Gastroesophageal sphincter (tissue), 4 donors: ENCODE measurements around the gene ACSF2. TPM values are rescaled to one million over a fixed set of nuclear protein-coding genes. Genes with fewer than 3 reads are reported as not detected.

ENCODE experiments used
- ATAC-seq: fragments of 150-250 bp; one replicate; pipeline ENCODE4 v1.9.1; 2016; ENCODE audit warnings: mild to moderate bottlenecking, moderate library complexity
- H3K27ac ChIP-seq, 4 donors: fragments of 200-600 bp; sonication (generic) in 3 of 4; 1 replicate in 3 of 4; 2 replicates in 1 of 4; pipeline ENCODE4 v1.5.1; 2016 to 2019
- H3K27me3 ChIP-seq: fragments of 200-600 bp; sonication (generic); one replicate; pipeline ENCODE4 v1.5.1; 2019
- H3K36me3 ChIP-seq, 2 donors: fragments of 200-600 bp; sonication (generic); one replicate each; pipeline ENCODE4 v1.5.1; 2019; ENCODE audit warnings: control low read depth in 1 of 2
- H3K4me1 ChIP-seq, 3 donors: fragments of 200-600 bp; sonication (generic); 1 replicate in 2 of 3; 2 replicates in 1 of 3; pipeline ENCODE4 v1.5.1; 2016 to 2019; ENCODE audit warnings: control low read depth in 2 of 3
- H3K4me3 ChIP-seq, 2 donors: fragments of 200-600 bp; sonication (generic); one replicate each; pipeline ENCODE4 v1.5.1; 2019; ENCODE audit warnings: mild to moderate bottlenecking in 1 of 2, moderate library complexity in 1 of 2
- H3K9me3 ChIP-seq, 3 donors: fragments of 200-600 bp; sonication (generic); one replicate each; pipeline ENCODE4 v1.5.1; 2017 to 2019; ENCODE audit warnings: control low read depth in 2 of 3
- CTCF ChIP-seq, 4 experiments: fragments of 200-600 bp in 2 of 4; fragments of 450-650 bp in 2 of 4; sonication (generic) in 1 of 4; IDR thresholded peaks; one replicate each; pipeline ENCODE4 v1.5.1; 2017 to 2019; ENCODE audit warnings: antibody characterized with exemption in 4 of 4, mild to moderate bottlenecking in 2 of 4, moderate library complexity in 2 of 4
- EP300 ChIP-seq: sonication (generic); formaldehyde crosslinking; IDR thresholded peaks from one replicate; pipeline ENCODE4 v1.6.1; 2017; ENCODE audit warnings: antibody characterized with exemption, mild to moderate bottlenecking
- POLR2A ChIP-seq, 2 donors: fragments of 450-650 bp; IDR thresholded peaks; one replicate each; pipeline ENCODE4 v1.6.1; 2017; ENCODE audit warnings: antibody characterized with exemption in 2 of 2, mild to moderate bottlenecking in 2 of 2, moderate library complexity in 1 of 2
- POLR2AphosphoS5 ChIP-seq: sonication (generic); formaldehyde crosslinking; IDR thresholded peaks from one replicate; pipeline ENCODE4 v1.6.1; 2017; ENCODE audit warnings: antibody characterized with exemption
- WGBS, 2 donors: methylation state at CpG; one replicate each; pipeline ENCODE4 v1.1.5; 2018; ENCODE audit warnings: low coverage in 1 of 2; 5-methylcytosine and 5-hydroxymethylcytosine counted together
- total RNA-seq, 4 donors: library from RNA; depleted of rRNA; stranded (reverse); fragments of >200 nt; gene quantifications; one replicate each; pipeline ENCODE4 v1.1.0, GENCODE V29; 2016

ACSF2 gene
- total RNA-seq, 4 donors from 2014 or later, result 11.5 to 23.3 (median 16.1) TPM

DNA sequence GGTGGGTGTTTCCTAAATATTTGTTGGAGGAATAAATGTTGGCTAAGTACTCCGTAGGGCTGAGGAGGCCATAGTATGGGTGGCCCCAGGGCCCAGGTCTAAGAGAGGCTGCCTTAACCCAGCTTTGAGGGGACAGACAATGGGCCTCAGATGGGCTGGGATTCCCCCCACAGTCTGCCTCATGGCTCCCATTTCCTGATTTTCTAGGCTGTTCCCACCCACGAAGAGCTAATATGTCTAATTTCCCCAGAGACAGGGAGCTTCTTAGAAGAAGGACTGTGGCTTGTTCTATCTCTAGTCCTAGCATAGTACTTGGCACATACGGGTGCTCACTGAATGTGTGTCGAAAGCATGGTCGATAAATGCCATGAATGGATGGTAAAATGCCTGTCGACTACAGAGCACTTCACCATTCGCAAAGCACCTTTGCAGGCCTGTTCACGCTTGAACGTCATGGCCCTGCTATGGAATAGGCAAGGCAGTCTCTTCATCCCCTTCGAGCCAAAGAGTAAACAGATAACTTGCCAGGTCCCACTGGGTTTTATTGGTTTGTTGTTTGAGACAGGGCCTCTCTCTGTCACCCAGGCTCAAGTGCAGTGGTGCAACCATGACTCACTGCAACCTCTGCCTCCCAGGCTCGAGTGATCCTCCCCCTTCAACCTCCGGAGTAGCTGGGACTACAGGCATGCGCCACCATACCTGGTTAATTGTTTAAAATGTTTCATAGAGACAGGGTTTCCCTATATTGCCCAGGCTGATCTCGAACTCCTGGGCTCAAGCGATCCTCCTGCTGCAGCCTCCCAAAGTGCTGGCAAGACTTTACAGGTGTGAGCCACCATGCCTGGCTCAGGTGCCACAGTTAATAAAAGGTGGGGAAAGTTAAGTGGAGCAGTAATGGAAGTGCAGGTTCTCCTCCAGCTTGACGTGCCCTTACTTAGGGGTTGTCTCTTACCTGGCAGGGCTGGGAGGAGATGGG lies 33.0 kb downstream of the ACSF2 start:
- H3K27me3 ChIP-seq, result no peaks in the 10 kb centered on the region

DNA sequence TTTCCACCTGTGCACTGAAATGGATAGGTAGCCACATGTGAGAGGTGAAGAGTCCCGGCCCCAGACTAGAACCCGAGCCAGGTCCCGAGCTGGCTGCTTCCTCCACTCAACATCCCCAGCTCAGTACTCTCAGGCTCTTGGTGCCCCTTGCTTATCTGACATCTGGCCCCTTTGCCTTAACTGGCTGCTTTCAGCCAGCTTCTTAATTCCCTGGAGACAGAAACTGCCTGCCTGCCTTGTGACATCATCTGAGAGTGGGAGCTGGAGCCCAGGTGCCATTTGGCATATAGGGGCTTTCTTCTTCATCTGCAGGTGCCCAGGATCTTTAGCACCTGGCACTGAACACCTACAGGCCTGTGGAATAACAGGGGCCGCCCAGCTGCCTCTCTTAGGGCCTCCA lies 33.7 kb downstream of the ACSF2 start:
- no peak for ATAC-seq
- TF ChIP-seq CTCF (IDR thresholded peaks at IDR 0.05) (no peak), POLR2AphosphoS5 (no peak), EP300 (no peak), POLR2A (IDR thresholded peaks at IDR 0.05) (no peak)
- Histone ChIP-seq H3K4me1 (no peaks in the 10 kb centered on the region), H3K4me3 (no peak overlapping the region), H3K36me3 (peaks cover 0 to 44% of the 10 kb centered on the region in 2 donors), H3K27ac (no peak overlapping the region), H3K27me3 (no peaks in the 10 kb centered on the region), H3K9me3 (no peaks in the 10 kb centered on the region)
- WGBS, 2 donors, result 40% methylated on average over 1 of the region's 4 CpGs; no CpG with 5 or more reads in 1 of the 2 donors

More for the DNA sequence above, 33.0 kb downstream of the ACSF2 start:
- no peak for ATAC-seq
- WGBS, 2 donors, result 78 to 81% methylated on average over 7 to 12 of the region's 16 CpGs
- TF ChIP-seq POLR2AphosphoS5 (no peak), CTCF (IDR thresholded peaks at IDR 0.05) (no peak), EP300 (no peak), POLR2A (IDR thresholded peaks at IDR 0.05) (no peak)
- Histone ChIP-seq H3K9me3 (no peaks in the 10 kb centered on the region), H3K36me3 (peaks cover 0 to 44% of the 10 kb centered on the region in 2 donors), H3K27ac (no peak overlapping the region), H3K4me3 (no peak overlapping the region), H3K4me1 (no peaks in the 10 kb centered on the region)

GRCh38 chr17:50460831-50461526 lies 35.0 kb downstream of the ACSF2 start:
- no peak overlapping the region for H3K4me3 ChIP-seq
- H3K27ac ChIP-seq, result no peak overlapping the region
- peaks cover 0 to 43% of the 10 kb centered on the region in 2 donors for H3K36me3 ChIP-seq
- no peak for TF ChIP-seq POLR2AphosphoS5
- TF ChIP-seq EP300, result no peak
- no peak for TF ChIP-seq POLR2A (IDR thresholded peaks at IDR 0.05)
- no peak for TF ChIP-seq CTCF (IDR thresholded peaks at IDR 0.05)
- H3K4me1 ChIP-seq, result no peaks in the 10 kb centered on the region
- WGBS, 2 donors, result 100% methylated on average over 2 of the region's 9 CpGs; no CpG with 5 or more reads in 1 of the 2 donors
- H3K9me3 ChIP-seq, result no peaks in the 10 kb centered on the region
- peaks cover under 1% of the 10 kb centered on the region for H3K27me3 ChIP-seq
- no peak for ATAC-seq

DNA sequence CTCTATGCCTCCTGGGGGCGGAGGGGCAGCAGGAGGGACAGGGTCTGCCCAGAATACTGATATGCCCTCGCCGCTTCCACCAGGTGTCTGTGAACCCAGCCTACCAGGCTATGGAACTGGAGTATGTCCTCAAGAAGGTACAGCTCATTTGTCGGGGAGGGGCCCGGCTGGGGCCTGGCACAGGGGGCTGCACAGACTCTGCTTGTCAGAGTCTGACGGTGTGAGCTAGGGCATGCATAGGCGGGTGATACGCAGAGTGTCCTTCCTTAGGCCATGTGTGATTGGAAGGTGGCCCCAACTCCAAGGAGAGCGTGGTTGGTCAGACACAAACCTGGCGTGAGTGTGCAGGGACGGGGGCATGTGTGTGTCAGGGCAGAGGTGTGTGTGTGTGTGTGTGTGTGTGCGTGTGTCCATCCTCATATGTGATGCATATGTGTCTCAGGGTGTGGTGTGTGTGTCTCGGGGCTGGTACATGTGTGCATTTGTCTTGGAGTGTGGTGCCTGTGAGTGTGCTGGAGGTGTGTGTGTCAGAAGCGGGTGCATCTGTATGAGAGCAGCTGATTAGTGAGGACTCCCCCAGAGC lies 35.6 kb downstream of the ACSF2 start:
- Histone ChIP-seq H3K27ac (no peak overlapping the region), H3K4me1 (no peaks in the 10 kb centered on the region), H3K27me3 (peaks cover 7% of the 10 kb centered on the region), H3K9me3 (no peaks in the 10 kb centered on the region), H3K4me3 (no peak overlapping the region), H3K36me3 (peaks cover 0 to 43% of the 10 kb centered on the region in 2 donors)
- WGBS, 2 donors, result 80% methylated on average over 1 to 5 of the region's 14 CpGs
- TF ChIP-seq EP300 (no peak), POLR2A (IDR thresholded peaks at IDR 0.05) (no peak), CTCF (IDR thresholded peaks at IDR 0.05) (no peak), POLR2AphosphoS5 (no peak)
- ATAC-seq, result no peak
